ENCODE data around the gene NRP2. TPM values are rescaled to one million over a fixed set of nuclear protein-coding genes. Genes with fewer than 3 reads are reported as not detected.

NRP2 gene
- polyA plus RNA-seq, 2 of the 4 experiments (the other 2 are of a cell fraction) = 144 to 159 TPM

- POLR2A ChIA-PET = no interaction called here
- FAIRE-seq (no peak), DNase-seq (ENCODE audit: low read depth in 1 of 2, low spot score in 1 of 2) (no peak)
Observed at GRCh38 chr2:205769879-205770278, 87.6 kb downstream of the NRP2 start.

GRCh38 chr2:205770577-205770976 lies 88.3 kb downstream of the NRP2 start:
- DNase-seq (ENCODE audit: low read depth in 1 of 2, low spot score in 1 of 2) (no peak), FAIRE-seq (no peak), ATAC-seq (no peak)
- TF ChIP-seq MAX (IDR thresholded peaks at IDR 0.05) (peak; percentile 4; the same call in 1 of the 2 replicates), MAFK (IDR thresholded peaks at IDR 0.05; ENCODE audit: partially characterized antibody) (no peak)
- H3K27ac ChIP-seq = peak overlapping the region; percentile 49 to 72; a peak in 5 of 6 replicates
- no peak overlapping the region for H3K4me3 ChIP-seq
- ChIA-PET CTCF (interaction anchor here (0.9 to 2.5 kb wide), 2 partner anchors 87 to 155 kb away, joined by 3 to 9 read pairs; no protein-coding TSS in a partner anchor), POLR2A (no interaction called here)
- peaks cover 58% of the 10 kb centered on the region for H3K4me1 ChIP-seq
- H3K4me2 ChIP-seq = peak overlapping the region; percentile 45
- no peaks in the 10 kb centered on the region for H3K9me3 ChIP-seq
- WGBS (ENCODE audit: missing lambda C conversion rate) = 82% methylated on average over 7 of the region's 7 CpGs

More at GRCh38 chr2:205769879-205770278, 87.6 kb downstream of the NRP2 start:
- ATAC-seq = no peak
- TF ChIP-seq PBX3 (IDR thresholded peaks at IDR 0.05) (no peak), TFCP2L1 (CRISPR knock-in tag; IDR thresholded peaks at IDR 0.05) (no peak), MYC (IDR thresholded peaks at IDR 0.05; ENCODE audit: borderline replicate concordance, low read length) (no peak), HES2 (IDR thresholded peaks at IDR 0.05) (no peak), CHD4 (IDR thresholded peaks at IDR 0.05; ENCODE audit: borderline replicate concordance) (no peak), JUN (IDR thresholded peaks at IDR 0.05) (no peak), EHMT2 (IDR thresholded peaks at IDR 0.05; ENCODE audit: low read depth) (no peak), FOSB (CRISPR knock-in tag; IDR thresholded peaks at IDR 0.05) (no peak), EP300 (IDR thresholded peaks at IDR 0.05) (no peak), NR3C1 (IDR thresholded peaks at IDR 0.05) (no peak), ATOH8 (CRISPR knock-in tag; IDR thresholded peaks at IDR 0.05; ENCODE audit: low read depth) (no peak), FOSL2 (IDR thresholded peaks at IDR 0.05) (no peak), FOSL2 (CRISPR knock-in tag; IDR thresholded peaks at IDR 0.05) (no peak), ESRRA (IDR thresholded peaks at IDR 0.05; ENCODE audit: borderline replicate concordance, low read length) (no peak), RFX5 (IDR thresholded peaks at IDR 0.05) (no peak), USF2 (IDR thresholded peaks at IDR 0.05) (no peak), HEYL (CRISPR knock-in tag; IDR thresholded peaks at IDR 0.05) (no peak), BCL3 (IDR thresholded peaks at IDR 0.05) (no peak), HMGXB4 (CRISPR knock-in tag; IDR thresholded peaks at IDR 0.05; ENCODE audit: borderline replicate concordance) (no peak)
- peak overlapping the region; percentile 45; the same call in 2 of the 3 replicates for H3K4me2 ChIP-seq
- WGBS (ENCODE audit: missing lambda C conversion rate) = 78% methylated on average over 7 of the region's 7 CpGs
- H3K4me1 ChIP-seq = peaks cover 58% of the 10 kb centered on the region
- H3K27ac ChIP-seq = peak overlapping the region; percentile 49 to 72; a peak in 4 of 6 replicates
- CTCF ChIA-PET = interaction anchor here (0.9 to 2.5 kb wide), 2 partner anchors 86 to 156 kb away, joined by 3 to 9 read pairs; no protein-coding TSS in a partner anchor
- no peak overlapping the region for H3K4me3 ChIP-seq
- H3K9me3 ChIP-seq = no peaks in the 10 kb centered on the region

Data from A549 (cell line).